K562 (cell line): ENCODE measurements around the gene PYGO2. TPM values are rescaled to one million over a fixed set of nuclear protein-coding genes. Genes with fewer than 3 reads are reported as not detected.
A peak's percentile ranks its signal among the peaks of the same experiment; 100 is the strongest.

Experiments used
- ATAC-seq: fragments of 200-7000 bp; cut with Tn5 transposase; 3 replicates; pipeline ENCODE4 v1.9.1; 2020; ENCODE audit warnings: moderate library complexity
- BruUV-seq: library from RNA; stranded (reverse); fragments of 400-500 nt; replicated peaks from 2 replicates; lab custom pipeline; 2021; lab: Mats Ljungman, UMichigan
- CTCF ChIA-PET: fragments of 300-600 bp; formaldehyde crosslinking; extraction: SDS; loops from one replicate; lab custom pipeline; 2021; ENCODE audit warnings: low intra/inter-chr PET ratio; lab: Yijun Ruan, JAX
- POLR2A ChIA-PET: fragments of 300-600, 350-650 bp; sonication (Branson Sonifier 250); formaldehyde crosslinking; extraction: SDS; loops from one replicate; lab custom pipeline; 2021; ENCODE audit warnings: antibody characterized with exemption, inconsistent platforms; lab: Yijun Ruan, JAX
- DNase-seq, 4 experiments: peaks; one replicate each; pipeline versions ENCODE4 v3.0.0 to v3.0.0-alpha.2; 2011 to 2018; ENCODE audit warnings: low spot score in 3 of 4, mixed read lengths in 3 of 4; ENCODE audit errors: extremely low read depth in 1 of 4
- FAIRE-seq: peaks from 2 replicates; lab custom pipeline; 2011; peaks lifted over from hg19 to GRCh38; lab: Jason Lieb, UNC
- H2AFZ ChIP-seq: 2 replicates; pipeline ENCODE4 v1.6.0; 2011; ENCODE audit warnings: low read depth, low read length, control low read depth, inconsistent platforms
- H3K27ac ChIP-seq: fragments of 200-600 bp; 3 replicates; pipeline ENCODE4 v1.8.0; 2011; ENCODE audit warnings: low read depth, mild to moderate bottlenecking, control low read depth, inconsistent platforms, low read length, moderate library complexity, mixed read lengths; ENCODE audit errors: extremely low read depth
- H3K27me3 ChIP-seq, 2 experiments: fragments of 300-600 bp in 1 of 2; 2 replicates in 1 of 2; 3 replicates in 1 of 2; pipeline versions ENCODE4 v1.6.0 to v1.8.0; 2011; ENCODE audit warnings: inconsistent platforms in 2 of 2, low read length in 2 of 2, mild to moderate bottlenecking in 1 of 2, mixed read lengths in 1 of 2, moderate library complexity in 1 of 2; ENCODE audit not compliant: control insufficient read depth in 2 of 2, insufficient read depth in 2 of 2
- H3K36me3 ChIP-seq: fragments of 300-600 bp; 3 replicates; pipeline ENCODE4 v1.8.0; 2011; ENCODE audit warnings: mild to moderate bottlenecking, low read length, inconsistent platforms; ENCODE audit not compliant: control insufficient read depth, insufficient read depth
- H3K4me1 ChIP-seq, 2 experiments: fragments of 200-600 bp in 1 of 2; replicated peaks in 1 of 2; 2 replicates in 1 of 2; 3 replicates in 1 of 2; pipeline versions ENCODE4 v1.5.1 to v1.8.0; 2011; ENCODE audit warnings: inconsistent platforms in 2 of 2, low read length in 2 of 2, mild to moderate bottlenecking in 1 of 2, mixed read lengths in 1 of 2, moderate library complexity in 1 of 2; ENCODE audit not compliant: control insufficient read depth in 2 of 2, insufficient read depth in 2 of 2
- H3K4me2 ChIP-seq: 2 replicates; pipeline ENCODE4 v1.6.1; 2011; ENCODE audit warnings: low read length, control low read depth, inconsistent platforms, mixed read lengths; ENCODE audit not compliant: insufficient read depth
- H3K4me3 ChIP-seq: fragments of 200-600 bp; sonication (generic), shearing (Covaris generic); 2 replicates; pipeline ENCODE4 v1.5.1; 2016; ENCODE audit warnings: control low read depth, inconsistent platforms
- H3K79me2 ChIP-seq: fragments of 200-600 bp; 3 replicates; pipeline ENCODE4 v1.8.0; 2011; ENCODE audit warnings: low read length, inconsistent platforms; ENCODE audit not compliant: control insufficient read depth, insufficient read depth
- H3K9ac ChIP-seq, 2 experiments: 2 replicates each; pipeline versions ENCODE4 v1.6.0 to v1.6.1; 2011; ENCODE audit warnings: low read depth in 2 of 2, low read length in 2 of 2, control low read depth in 1 of 2, inconsistent platforms in 1 of 2, mild to moderate bottlenecking in 1 of 2, mixed read lengths in 1 of 2; ENCODE audit not compliant: insufficient read depth in 1 of 2
- H3K9me1 ChIP-seq: one replicate; pipeline ENCODE4 v1.6.0; 2011; ENCODE audit warnings: inconsistent platforms, mild to moderate bottlenecking, low read length, moderate library complexity; ENCODE audit not compliant: control insufficient read depth, insufficient read depth
- H3K9me3 ChIP-seq: replicated peaks from 2 replicates; pipeline ENCODE4 v1.5.1; 2011; ENCODE audit warnings: low read depth, low read length, inconsistent platforms; ENCODE audit not compliant: control insufficient read depth, insufficient read depth
- H4K20me1 ChIP-seq: replicated peaks from 2 replicates; pipeline ENCODE4 v1.6.1; 2011; ENCODE audit warnings: low read length, inconsistent platforms, mixed read lengths; ENCODE audit not compliant: control insufficient read depth, insufficient read depth
- ATF1 ChIP-seq, 2 experiments: fragments of 450-650 bp in 1 of 2; IDR thresholded peaks; 2 replicates each; pipeline ENCODE4 v1.6.1; 2016; ENCODE audit warnings: missing compliant biosample characterization in 1 of 2, missing genetic modification characterization in 1 of 2
- NCOA2 ChIP-seq, 2 experiments: fragments of 450-650 bp; IDR thresholded peaks; 2 replicates each; pipeline ENCODE4 v1.6.1; 2018; ENCODE audit warnings: mild to moderate bottlenecking in 2 of 2, moderate library complexity in 1 of 2; ENCODE audit not compliant: partially characterized antibody in 2 of 2
- SRSF7 ChIP-seq: fragments of 200-400 bp; formaldehyde crosslinking; optimal IDR thresholded peaks from 2 replicates; pipeline ENCODE3; 2017; ENCODE audit warnings: mild to moderate bottlenecking, low read depth, low read length
- ZNF121 ChIP-seq: sonication (generic); formaldehyde crosslinking; conservative IDR thresholded peaks from 2 replicates; pipeline ENCODE4 v1.8.0; 2022; ENCODE audit warnings: missing genetic modification reagents
- ZNF24 ChIP-seq: fragments of 450-650 bp; IDR thresholded peaks from 2 replicates; pipeline ENCODE4 v1.6.1; 2016
- WGBS: fragments of 100-300 bp; shearing (Covaris generic); methylation state at CpG from one replicate; pipeline ENCODE4 v1.1.6; 2016; ENCODE audit warnings: low coverage, mixed read lengths; ENCODE audit not compliant: insufficient coverage; ENCODE audit errors: missing lambda C conversion rate; 5-methylcytosine and 5-hydroxymethylcytosine counted together
- in situ Hi-C: fragments of 300-500 bp; cut with MboI; formaldehyde crosslinking; loops from 4 replicates; pipeline ENCODE4 v1.15.0; 2018; ENCODE audit warnings: inconsistent platforms, mixed read lengths
- intact Hi-C: fragments of 100-400 bp; cut with micrococcal nuclease; formaldehyde crosslinking; loops from 2 replicates; pipeline ENCODE4 v1.14.2; 2022
- polyA plus RNA-seq, 8 experiments: library from polyadenylated mRNA; depleted of rRNA in 4 of 8; stranded (reverse) in 5 of 8; unstranded in 3 of 8; fragments of >200 nt; fragmentation: Nextera tagmentation in 2 of 8; fragmentation: Illumina TruSeq in 1 of 8; extraction: Ambion mirVana in 2 of 8; extraction: Trizol in 1 of 8; gene quantifications; 2 replicates each; pipeline versions ENCODE4 v1.2.1 to v1.2.3, GENCODE V29; 2011 to 2014; ENCODE audit warnings: inconsistent platforms in 1 of 8, missing spikeins in 1 of 8
- total RNA-seq, 7 experiments: library from RNA; depleted of rRNA in 6 of 7; stranded (reverse); fragments of >200 nt in 6 of 7; fragmentation: Illumina TruSeq in 2 of 7; extraction: Trizol in 2 of 7; gene quantifications; 2 replicates each; pipeline versions ENCODE4 v1.2.1 to v1.2.3, GENCODE V29; 2011 to 2021; ENCODE audit warnings: low replicate concordance in 1 of 7
- TF ChIP-seq, protein P1 (sequence below): fragments of 450-650 bp; IDR thresholded peaks from 2 replicates; pipeline ENCODE4 v1.6.1; 2016; ENCODE audit warnings: mild to moderate bottlenecking
- TF ChIP-seq, protein P2 (sequence below): fragments of 450-650 bp; IDR thresholded peaks from 2 replicates; pipeline ENCODE4 v1.6.1; 2018; ENCODE audit not compliant: partially characterized antibody

PYGO2 gene
- total and polyA plus RNA-seq, 9 of the 15 experiments (the other 6 are each of a cell fraction or from before 2014, with no cell fraction given): 8.3 to 36.2 (median 18.2) TPM

DNA sequence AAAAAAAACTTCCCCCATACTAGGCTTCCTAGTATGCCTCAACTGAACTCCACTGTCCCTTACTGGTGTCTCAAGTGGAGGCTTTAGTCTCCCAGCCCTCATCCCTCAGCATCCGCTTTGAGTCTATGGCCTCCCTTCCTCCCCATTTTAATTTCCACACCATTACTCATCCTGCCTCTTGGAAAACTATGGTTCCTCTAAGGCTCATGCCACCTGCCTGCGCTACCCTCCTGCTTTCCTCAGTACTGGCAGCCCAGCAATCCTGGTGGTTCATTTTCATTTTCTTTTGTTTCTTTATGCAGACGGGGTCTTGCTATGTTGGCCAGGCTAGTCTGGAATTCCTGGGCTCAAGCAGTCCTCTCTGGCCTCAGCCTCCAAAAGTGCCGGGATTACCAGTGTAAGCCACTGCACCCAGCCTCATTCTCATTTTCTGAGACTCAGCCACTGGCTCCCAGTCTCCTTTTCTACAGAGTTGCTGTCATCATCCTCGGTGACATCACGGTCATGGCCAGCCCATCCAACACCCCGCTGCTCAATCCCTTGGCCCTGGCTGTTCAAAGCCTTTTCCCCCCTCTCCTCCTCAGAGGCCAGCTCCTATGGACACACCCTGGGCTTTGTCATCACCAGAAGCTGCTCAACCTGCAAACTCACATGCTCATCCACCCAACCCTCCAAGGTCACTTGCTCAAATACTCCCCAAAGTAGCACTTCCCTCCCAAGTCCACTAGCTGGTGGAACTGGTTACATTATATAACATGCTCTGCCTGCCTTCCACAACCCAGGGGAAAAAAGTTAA is 22.8 kb downstream of the PYGO2 start:
- BruUV-seq: no TSS peak
- H3K9me3 ChIP-seq: no peaks in the 10 kb centered on the region
- H3K27me3 ChIP-seq: no peaks in the 10 kb centered on the region
- H2AFZ ChIP-seq: no peak overlapping the region
- no peaks in the 10 kb centered on the region for H4K20me1 ChIP-seq
- peaks cover 30 to 41% of the 10 kb centered on the region in 2 experiments; a peak in 4 of 5 replicates for H3K4me1 ChIP-seq
- no peak overlapping the region for H3K27ac ChIP-seq
- FAIRE-seq (no peak), DNase-seq (peak in 1 of 4 experiments; percentile 34), ATAC-seq (no peak)
- TF ChIP-seq, protein P1, sequence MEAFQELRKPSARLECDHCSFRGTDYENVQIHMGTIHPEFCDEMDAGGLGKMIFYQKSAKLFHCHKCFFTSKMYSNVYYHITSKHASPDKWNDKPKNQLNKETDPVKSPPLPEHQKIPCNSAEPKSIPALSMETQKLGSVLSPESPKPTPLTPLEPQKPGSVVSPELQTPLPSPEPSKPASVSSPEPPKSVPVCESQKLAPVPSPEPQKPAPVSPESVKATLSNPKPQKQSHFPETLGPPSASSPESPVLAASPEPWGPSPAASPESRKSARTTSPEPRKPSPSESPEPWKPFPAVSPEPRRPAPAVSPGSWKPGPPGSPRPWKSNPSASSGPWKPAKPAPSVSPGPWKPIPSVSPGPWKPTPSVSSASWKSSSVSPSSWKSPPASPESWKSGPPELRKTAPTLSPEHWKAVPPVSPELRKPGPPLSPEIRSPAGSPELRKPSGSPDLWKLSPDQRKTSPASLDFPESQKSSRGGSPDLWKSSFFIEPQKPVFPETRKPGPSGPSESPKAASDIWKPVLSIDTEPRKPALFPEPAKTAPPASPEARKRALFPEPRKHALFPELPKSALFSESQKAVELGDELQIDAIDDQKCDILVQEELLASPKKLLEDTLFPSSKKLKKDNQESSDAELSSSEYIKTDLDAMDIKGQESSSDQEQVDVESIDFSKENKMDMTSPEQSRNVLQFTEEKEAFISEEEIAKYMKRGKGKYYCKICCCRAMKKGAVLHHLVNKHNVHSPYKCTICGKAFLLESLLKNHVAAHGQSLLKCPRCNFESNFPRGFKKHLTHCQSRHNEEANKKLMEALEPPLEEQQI: no peak
- TF ChIP-seq ATF1 (CRISPR knock-in tag; IDR thresholded peaks at IDR 0.05): no peak
- TF ChIP-seq ATF1 (tag; IDR thresholded peaks at IDR 0.05): peak; percentile 32; the same call in 1 of the 2 replicates
- TF ChIP-seq ZNF121: peak; percentile 91
- TF ChIP-seq SRSF7: no peak
- no peak for TF ChIP-seq NCOA2 (IDR thresholded peaks at IDR 0.05; ENCODE audit: partially characterized antibody in 2 of 2)
- no peak for TF ChIP-seq ZNF24
- TF ChIP-seq, protein P2, sequence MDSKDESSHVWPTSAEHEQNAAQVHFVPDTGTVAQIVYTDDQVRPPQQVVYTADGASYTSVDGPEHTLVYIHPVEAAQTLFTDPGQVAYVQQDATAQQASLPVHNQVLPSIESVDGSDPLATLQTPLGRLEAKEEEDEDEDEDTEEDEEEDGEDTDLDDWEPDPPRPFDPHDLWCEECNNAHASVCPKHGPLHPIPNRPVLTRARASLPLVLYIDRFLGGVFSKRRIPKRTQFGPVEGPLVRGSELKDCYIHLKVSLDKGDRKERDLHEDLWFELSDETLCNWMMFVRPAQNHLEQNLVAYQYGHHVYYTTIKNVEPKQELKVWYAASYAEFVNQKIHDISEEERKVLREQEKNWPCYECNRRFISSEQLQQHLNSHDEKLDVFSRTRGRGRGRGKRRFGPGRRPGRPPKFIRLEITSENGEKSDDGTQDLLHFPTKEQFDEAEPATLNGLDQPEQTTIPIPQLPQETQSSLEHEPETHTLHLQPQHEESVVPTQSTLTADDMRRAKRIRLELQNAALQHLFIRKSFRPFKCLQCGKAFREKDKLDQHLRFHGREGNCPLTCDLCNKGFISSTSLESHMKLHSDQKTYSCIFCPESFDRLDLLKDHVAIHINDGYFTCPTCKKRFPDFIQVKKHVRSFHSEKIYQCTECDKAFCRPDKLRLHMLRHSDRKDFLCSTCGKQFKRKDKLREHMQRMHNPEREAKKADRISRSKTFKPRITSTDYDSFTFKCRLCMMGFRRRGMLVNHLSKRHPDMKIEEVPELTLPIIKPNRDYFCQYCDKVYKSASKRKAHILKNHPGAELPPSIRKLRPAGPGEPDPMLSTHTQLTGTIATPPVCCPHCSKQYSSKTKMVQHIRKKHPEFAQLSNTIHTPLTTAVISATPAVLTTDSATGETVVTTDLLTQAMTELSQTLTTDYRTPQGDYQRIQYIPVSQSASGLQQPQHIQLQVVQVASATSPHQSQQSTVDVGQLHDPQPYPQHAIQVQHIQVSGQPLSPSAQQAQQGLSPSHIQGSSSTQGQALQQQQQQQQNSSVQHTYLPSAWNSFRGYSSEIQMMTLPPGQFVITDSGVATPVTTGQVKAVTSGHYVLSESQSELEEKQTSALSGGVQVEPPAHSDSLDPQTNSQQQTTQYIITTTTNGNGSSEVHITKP: no peak
- H3K9me1 ChIP-seq: no peaks in the 10 kb centered on the region
- intact Hi-C loops: loop anchor here (5.0 kb wide), 1 partner anchor 167 kb away; no protein-coding TSS in a partner anchor
- H3K36me3 ChIP-seq: no peaks in the 10 kb centered on the region
- H3K4me2 ChIP-seq: no peak overlapping the region
- H3K79me2 ChIP-seq: peaks cover 3% of the 10 kb centered on the region; the same call in 1 of the 3 replicates
- ChIA-PET CTCF (no interaction called here), POLR2A (interaction anchor here (0.6 to 1.3 kb wide), 5 partner anchors 10 to 533 kb away, joined by 3 to 4 read pairs (median 3); no protein-coding TSS in a partner anchor)
- peak overlapping the region in 1 of 2 experiments; percentile 64; a peak in 1 of 4 replicates for H3K9ac ChIP-seq
- H3K4me3 ChIP-seq: no peak overlapping the region
- in situ Hi-C loops: no loop called here
- WGBS: 84% methylated on average over 7 of the region's 7 CpGs
